Measurements from ENCODE around the gene ZNF90.

Gene ZNF90

GRCh38 chr19:20164456-20164855, 86.7 kb downstream of the ZNF90 start:
- H3K9me3 ChIP-seq (ENCODE audit: control insufficient read depth, low read length) = no peaks in the 10 kb centered on the region

GRCh38 chr19:20165971-20166592, 88.3 kb downstream of the ZNF90 start:
- H3K79me2 ChIP-seq = peaks cover 12% of the 10 kb centered on the region
- no peak overlapping the region for H3K27ac ChIP-seq
- no peaks in the 10 kb centered on the region for H3K9me3 ChIP-seq (ENCODE audit: control insufficient read depth, low read length)
- no peak overlapping the region for H3K9ac ChIP-seq
- H2AFZ ChIP-seq = peak overlapping the region; percentile 16
- H3K27me3 ChIP-seq (ENCODE audit: control insufficient read depth, insufficient read depth, low read length) = no peaks in the 10 kb centered on the region
- H3K4me3 ChIP-seq (ENCODE audit: low read depth, low read length) = no peak overlapping the region
- no peak for TF ChIP-seq CTCF (IDR thresholded peaks at IDR 0.05)
- H3K36me3 ChIP-seq (ENCODE audit: control insufficient read depth, insufficient read depth, low read length) = no peaks in the 10 kb centered on the region
- H3K4me1 ChIP-seq = no peaks in the 10 kb centered on the region
- H3K4me2 ChIP-seq (ENCODE audit: low read length) = no peak overlapping the region

More at GRCh38 chr19:20164456-20164855, 86.7 kb downstream of the ZNF90 start:
- Histone ChIP-seq H3K36me3 (ENCODE audit: control insufficient read depth, insufficient read depth, low read length) (no peaks in the 10 kb centered on the region), H3K4me3 (ENCODE audit: low read depth, low read length) (no peak overlapping the region), H3K27ac (no peak overlapping the region), H3K9ac (no peak overlapping the region), H3K4me1 (no peaks in the 10 kb centered on the region), H3K27me3 (ENCODE audit: control insufficient read depth, insufficient read depth, low read length) (no peaks in the 10 kb centered on the region), H3K4me2 (ENCODE audit: low read length) (no peak overlapping the region), H3K79me2 (peaks cover 12% of the 10 kb centered on the region), H2AFZ (no peak overlapping the region)
- no peak for TF ChIP-seq CTCF (IDR thresholded peaks at IDR 0.05)

- Histone ChIP-seq H3K79me2 (peaks cover 12% of the 10 kb centered on the region), H3K27me3 (ENCODE audit: control insufficient read depth, insufficient read depth, low read length) (no peaks in the 10 kb centered on the region), H3K9ac (peak within 1 kb of the TSS; percentile 64), H3K4me3 (ENCODE audit: low read depth, low read length) (peak within 1 kb of the TSS; percentile 92), H3K4me2 (ENCODE audit: low read length) (peak within 1 kb of the TSS; percentile 88), H3K4me1 (no peaks in the 10 kb centered on the region), H3K9me3 (ENCODE audit: control insufficient read depth, low read length) (no peaks in the 10 kb centered on the region), H3K27ac (peak within 1 kb of the TSS; percentile 69), H3K36me3 (ENCODE audit: control insufficient read depth, insufficient read depth, low read length) (no peaks in the 10 kb centered on the region), H2AFZ (peak within 1 kb of the TSS; percentile 96)
- TF ChIP-seq CTCF (IDR thresholded peaks at IDR 0.05) = no peak
Observed at GRCh38 chr19:20167020-20167644, 89.3 kb downstream of the ZNF90 start, which contains the start of gene ZNF486. Gene ZNF486 (plus strand): TSS chr19:20167214. CDS start chr19:20167331, 117 bp downstream.

GRCh38 chr19:20167651-20168122, 89.9 kb downstream of the ZNF90 start:
- Histone ChIP-seq H3K9ac (peak overlapping the region; percentile 64), H3K27ac (peak overlapping the region; percentile 69), H3K79me2 (peaks cover 17% of the 10 kb centered on the region), H3K36me3 (ENCODE audit: control insufficient read depth, insufficient read depth, low read length) (no peaks in the 10 kb centered on the region), H3K9me3 (ENCODE audit: control insufficient read depth, low read length) (no peaks in the 10 kb centered on the region), H3K4me3 (ENCODE audit: low read depth, low read length) (peak overlapping the region; percentile 92), H3K27me3 (ENCODE audit: control insufficient read depth, insufficient read depth, low read length) (no peaks in the 10 kb centered on the region), H3K4me2 (ENCODE audit: low read length) (peak overlapping the region; percentile 88), H3K4me1 (no peaks in the 10 kb centered on the region), H2AFZ (peak overlapping the region; percentile 96)
- TF ChIP-seq CTCF (IDR thresholded peaks at IDR 0.05) = no peak

Data from parathyroid adenoma (tissue), 2 donors.